ENCODE measurements around the gene GJC2. TPM values are rescaled to one million over a fixed set of nuclear protein-coding genes. Genes with fewer than 3 reads are reported as not detected.

The GJC2 gene
- total RNA-seq, 1 experiment from 2014 or later, result 1.6 TPM

- no peak overlapping the region for H3K27ac Mint-ChIP-seq
- H3K18ac ChIP-seq (ENCODE audit: insufficient read length, low read depth, low read length), result no peak overlapping the region
- no peak overlapping the region for H3K4me2 ChIP-seq (ENCODE audit: insufficient read depth, insufficient read length, low read length)
Measured at GRCh38 chr1:228100822-228101613, 48.7 kb upstream of the GJC2 start.

More at GRCh38 chr1:228100822-228101613, 48.7 kb upstream of the GJC2 start:
- H3K36me3 Mint-ChIP-seq (ENCODE audit: insufficient read depth in 1 of 3, low read depth in 3 of 3), result peaks cover 24 to 53% (median 42%) of the 10 kb centered on the region in 3 experiments; a peak in 6 of 7 replicates
- H3K14ac ChIP-seq (ENCODE audit: insufficient read depth, low read length), result no peak overlapping the region
- H3K56ac ChIP-seq (ENCODE audit: insufficient read length, low read depth, low read length), result no peak overlapping the region
- H2BK15ac ChIP-seq (ENCODE audit: low read depth, low read length), result no peak overlapping the region
- no peak overlapping the region for H2BK12ac ChIP-seq (ENCODE audit: insufficient read length, low read depth, low read length)
- no peak overlapping the region for H3K23ac ChIP-seq (ENCODE audit: insufficient read length, low read depth, low read length)
- H3K79me1 ChIP-seq (ENCODE audit: insufficient read depth, low read depth, low read length, poor library complexity, severe bottlenecking), result no peaks in the 10 kb centered on the region
- H3K4ac ChIP-seq (ENCODE audit: low read depth, low read length), result no peak overlapping the region
- no peaks in the 10 kb centered on the region for H3K9me3 Mint-ChIP-seq
- H3K9me3 ChIP-seq (ENCODE audit: control insufficient read depth, low read depth, low read length), result no peaks in the 10 kb centered on the region
- no peaks in the 10 kb centered on the region for H3K4me1 ChIP-seq (ENCODE audit: insufficient read depth, low read length)
- no peak for TF ChIP-seq CTCF (conservative IDR thresholded peaks at IDR 0.05)
- no peak overlapping the region for H3T11ph ChIP-seq (ENCODE audit: low read length)
- no CpG with 5 or more reads among the region's 12 CpGs for WGBS (ENCODE audit: extremely low coverage, insufficient read length, low lambda C conversion rate)
- peak overlapping the region; percentile 82 to 95 for H3K4me3 Mint-ChIP-seq
- H3K27me3 ChIP-seq (ENCODE audit: insufficient read depth, low read length), result no peaks in the 10 kb centered on the region
- no peak overlapping the region for H2AFZ ChIP-seq (ENCODE audit: low read length)
- no peak overlapping the region for H2BK120ac ChIP-seq (ENCODE audit: low read depth, low read length, poor library complexity, severe bottlenecking)
- peaks cover 5% of the 10 kb centered on the region for H3K23me2 ChIP-seq (ENCODE audit: insufficient read length, low read depth, low read length, poor library complexity, severe bottlenecking)
- no peak overlapping the region for H3K9ac ChIP-seq (ENCODE audit: extremely low read depth, insufficient read length, low read length)
- peaks cover 5% of the 10 kb centered on the region; the same call in 1 of the 2 replicates for H3K79me2 ChIP-seq (ENCODE audit: insufficient read depth, low read length)
- H3K27ac ChIP-seq (ENCODE audit: insufficient read length, low read depth, low read length), result no peak overlapping the region
- H4K91ac ChIP-seq (ENCODE audit: insufficient read length, low read depth, low read length), result no peak overlapping the region
- no peak overlapping the region for H2BK5ac ChIP-seq (ENCODE audit: insufficient read length, low read length)
- peaks cover 11 to 12% of the 10 kb centered on the region in 2 experiments for H3K4me1 Mint-ChIP-seq
- no peak overlapping the region for H2AK5ac ChIP-seq (ENCODE audit: insufficient read length, low read length)
- no peak overlapping the region for H4K5ac ChIP-seq (ENCODE audit: insufficient read length, low read depth, low read length)
- H4K8ac ChIP-seq (replicated peaks; ENCODE audit: insufficient read length, low read depth, low read length), result no peak overlapping the region
- DNase-seq, result no peak
- H3K27me3 Mint-ChIP-seq (ENCODE audit: low read depth), result peaks cover 3% of the 10 kb centered on the region; the same call in 1 of the 2 replicates
- no peak overlapping the region for H2BK20ac ChIP-seq (ENCODE audit: low read depth, low read length, poor library complexity, severe bottlenecking)
- H4K20me1 ChIP-seq (ENCODE audit: control insufficient read depth, insufficient read depth, insufficient read length), result no peaks in the 10 kb centered on the region

Measured in H9 (cell line).